Panc1 (cell line): ENCODE results near the gene CDCA8. TPM values are rescaled to one million over a fixed set of nuclear protein-coding genes. Genes with fewer than 3 reads are reported as not detected.

Experiments
- ATAC-seq: fragments of 200-7000 bp; cut with Tn5 transposase; 2 replicates; pipeline ENCODE4 v1.9.1; 2020; ENCODE audit warnings: mild to moderate bottlenecking, moderate library complexity
- BruUV-seq: library from RNA; stranded (reverse); fragments of 400-500 nt; replicated peaks from 2 replicates; lab custom pipeline; 2021; lab: Mats Ljungman, UMichigan
- CTCF ChIA-PET: fragments of 300-600 bp; sonication (Branson Sonifier 250); formaldehyde crosslinking; loops from one replicate; lab custom pipeline; 2022; ENCODE audit warnings: antibody characterized with exemption; lab: Charles Lee
- POLR2A ChIA-PET: fragments of 300-600 bp; sonication (Branson Sonifier 250); formaldehyde crosslinking; loops from one replicate; lab custom pipeline; 2022; ENCODE audit warnings: antibody characterized with exemption; lab: Charles Lee
- DNase-seq: peaks from one replicate; pipeline ENCODE4 v3.0.0-alpha.2; 2010; ENCODE audit warnings: low read depth, low spot score
- H3K27ac ChIP-seq: 2 replicates; pipeline ENCODE4 v1.5.1; 2011; ENCODE audit warnings: mild to moderate bottlenecking, low read length, inconsistent platforms
- H3K27me3 ChIP-seq: fragments of 200-500 bp; sonication (Bioruptor generic); 2 replicates; pipeline ENCODE4 v1.6.0; 2014; ENCODE audit warnings: low read length, inconsistent platforms; ENCODE audit not compliant: control insufficient read depth, insufficient read depth
- H3K36me3 ChIP-seq: fragments of 200-500 bp; sonication (Bioruptor generic); 2 replicates; pipeline ENCODE4 v1.5.1; 2014; ENCODE audit warnings: inconsistent platforms, mild to moderate bottlenecking, low read length, moderate library complexity; ENCODE audit not compliant: control insufficient read depth, insufficient read depth
- H3K4me1 ChIP-seq: 2 replicates; pipeline ENCODE4 v1.5.1; 2011; ENCODE audit warnings: inconsistent platforms, mild to moderate bottlenecking, low read length, moderate library complexity; ENCODE audit not compliant: control insufficient read depth, insufficient read depth
- H3K4me3 ChIP-seq, 2 experiments: 2 replicates each; pipeline ENCODE4 v1.5.1; 2011 to 2012; ENCODE audit warnings: low read depth in 2 of 2, low read length in 2 of 2, mild to moderate bottlenecking in 2 of 2, inconsistent platforms in 1 of 2, moderate library complexity in 1 of 2
- H3K9me3 ChIP-seq: fragments of 200-500 bp; sonication (Bioruptor generic); 2 replicates; pipeline ENCODE4 v1.5.1; 2014; ENCODE audit warnings: low read depth, mild to moderate bottlenecking, inconsistent platforms, low read length, moderate library complexity; ENCODE audit not compliant: control insufficient read depth, insufficient read depth
- POLR2AphosphoS5 ChIP-seq: IDR thresholded peaks from 2 replicates; pipeline ENCODE4 v1.6.1; 2012; ENCODE audit warnings: mild to moderate bottlenecking, low read depth, low read length, moderate library complexity
- SIN3A ChIP-seq: IDR thresholded peaks from 2 replicates; pipeline ENCODE4 v1.6.1; 2012; ENCODE audit warnings: low read depth, mild to moderate bottlenecking, low read length, moderate library complexity, borderline replicate concordance; ENCODE audit not compliant: insufficient read depth
- TCF7L2 ChIP-seq: IDR thresholded peaks from 2 replicates; pipeline ENCODE4 v1.6.1; 2011; ENCODE audit warnings: mild to moderate bottlenecking, low read depth, low read length, inconsistent platforms
- in situ Hi-C: cut with HindIII; loops from 2 replicates; pipeline ENCODE4 v1.10.0; 2016; ENCODE audit warnings: low sequenced_read_pairs, low pct_unique_long_range_greater_than_20kb
- intact Hi-C: fragments of 100-400 bp; cut with micrococcal nuclease; formaldehyde crosslinking; loops from one replicate; pipeline ENCODE4 v1.10.0; 2022; ENCODE audit not compliant: unreplicated experiment
- total RNA-seq: library from RNA; stranded (reverse); gene quantifications from one replicate; pipeline ENCODE4 v1.2.1, GENCODE V29; 2021; ENCODE audit not compliant: unreplicated experiment
- TF ChIP-seq, protein P1 (sequence below), 2 experiments: IDR thresholded peaks; 2 replicates each; pipeline ENCODE4 v1.6.1; 2011 to 2012; ENCODE audit warnings: low read depth in 2 of 2, control low read depth in 1 of 2, low read length in 1 of 2, mild to moderate bottlenecking in 1 of 2, moderate library complexity in 1 of 2; ENCODE audit not compliant: insufficient read depth in 1 of 2
- TF ChIP-seq, protein P2 (sequence below): fragments of 450-650 bp; IDR thresholded peaks from 2 replicates; pipeline ENCODE4 v1.5.1; 2017; ENCODE audit warnings: mild to moderate bottlenecking

Gene CDCA8
- total RNA-seq, 1 experiment from 2014 or later = 56.5 TPM

DNA sequence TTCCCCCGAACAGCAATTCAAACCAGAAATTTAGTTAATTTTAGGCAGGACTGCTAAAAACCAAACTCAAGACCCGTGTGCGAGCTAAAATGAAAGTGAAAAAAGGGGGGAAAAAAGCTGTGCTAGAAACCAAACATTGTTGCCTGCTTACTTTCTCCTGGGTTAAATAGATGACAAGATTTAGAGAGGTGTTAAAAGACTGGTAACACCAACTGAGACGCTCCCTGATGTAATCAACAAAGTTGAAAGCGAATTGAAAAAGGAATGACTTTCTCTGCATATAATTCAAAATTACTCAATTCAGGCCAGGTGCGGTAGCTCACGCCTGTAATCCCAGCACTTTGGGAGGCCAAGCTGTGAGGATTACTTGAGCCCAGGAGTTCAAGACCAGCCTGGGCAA, 6.8 kb downstream of the CDCA8 start:
- in situ Hi-C loops = no loop called here
- Histone ChIP-seq H3K4me3 (no peak overlapping the region), H3K36me3 (peaks cover 64% of the 10 kb centered on the region), H3K27me3 (no peaks in the 10 kb centered on the region), H3K4me1 (no peaks in the 10 kb centered on the region; the same call in 1 of the 2 replicates), H3K9me3 (no peaks in the 10 kb centered on the region), H3K27ac (no peak overlapping the region)
- TF ChIP-seq, protein P1, sequence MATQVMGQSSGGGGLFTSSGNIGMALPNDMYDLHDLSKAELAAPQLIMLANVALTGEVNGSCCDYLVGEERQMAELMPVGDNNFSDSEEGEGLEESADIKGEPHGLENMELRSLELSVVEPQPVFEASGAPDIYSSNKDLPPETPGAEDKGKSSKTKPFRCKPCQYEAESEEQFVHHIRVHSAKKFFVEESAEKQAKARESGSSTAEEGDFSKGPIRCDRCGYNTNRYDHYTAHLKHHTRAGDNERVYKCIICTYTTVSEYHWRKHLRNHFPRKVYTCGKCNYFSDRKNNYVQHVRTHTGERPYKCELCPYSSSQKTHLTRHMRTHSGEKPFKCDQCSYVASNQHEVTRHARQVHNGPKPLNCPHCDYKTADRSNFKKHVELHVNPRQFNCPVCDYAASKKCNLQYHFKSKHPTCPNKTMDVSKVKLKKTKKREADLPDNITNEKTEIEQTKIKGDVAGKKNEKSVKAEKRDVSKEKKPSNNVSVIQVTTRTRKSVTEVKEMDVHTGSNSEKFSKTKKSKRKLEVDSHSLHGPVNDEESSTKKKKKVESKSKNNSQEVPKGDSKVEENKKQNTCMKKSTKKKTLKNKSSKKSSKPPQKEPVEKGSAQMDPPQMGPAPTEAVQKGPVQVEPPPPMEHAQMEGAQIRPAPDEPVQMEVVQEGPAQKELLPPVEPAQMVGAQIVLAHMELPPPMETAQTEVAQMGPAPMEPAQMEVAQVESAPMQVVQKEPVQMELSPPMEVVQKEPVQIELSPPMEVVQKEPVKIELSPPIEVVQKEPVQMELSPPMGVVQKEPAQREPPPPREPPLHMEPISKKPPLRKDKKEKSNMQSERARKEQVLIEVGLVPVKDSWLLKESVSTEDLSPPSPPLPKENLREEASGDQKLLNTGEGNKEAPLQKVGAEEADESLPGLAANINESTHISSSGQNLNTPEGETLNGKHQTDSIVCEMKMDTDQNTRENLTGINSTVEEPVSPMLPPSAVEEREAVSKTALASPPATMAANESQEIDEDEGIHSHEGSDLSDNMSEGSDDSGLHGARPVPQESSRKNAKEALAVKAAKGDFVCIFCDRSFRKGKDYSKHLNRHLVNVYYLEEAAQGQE (IDR thresholded peaks at IDR 0.05; ENCODE audit: insufficient read depth in 1 of 2, low read depth in 2 of 2, low read length in 1 of 2) = no peak
- TF ChIP-seq POLR2AphosphoS5 (no peak), TCF7L2 (no peak), SIN3A (no peak)
- TF ChIP-seq, protein P2, sequence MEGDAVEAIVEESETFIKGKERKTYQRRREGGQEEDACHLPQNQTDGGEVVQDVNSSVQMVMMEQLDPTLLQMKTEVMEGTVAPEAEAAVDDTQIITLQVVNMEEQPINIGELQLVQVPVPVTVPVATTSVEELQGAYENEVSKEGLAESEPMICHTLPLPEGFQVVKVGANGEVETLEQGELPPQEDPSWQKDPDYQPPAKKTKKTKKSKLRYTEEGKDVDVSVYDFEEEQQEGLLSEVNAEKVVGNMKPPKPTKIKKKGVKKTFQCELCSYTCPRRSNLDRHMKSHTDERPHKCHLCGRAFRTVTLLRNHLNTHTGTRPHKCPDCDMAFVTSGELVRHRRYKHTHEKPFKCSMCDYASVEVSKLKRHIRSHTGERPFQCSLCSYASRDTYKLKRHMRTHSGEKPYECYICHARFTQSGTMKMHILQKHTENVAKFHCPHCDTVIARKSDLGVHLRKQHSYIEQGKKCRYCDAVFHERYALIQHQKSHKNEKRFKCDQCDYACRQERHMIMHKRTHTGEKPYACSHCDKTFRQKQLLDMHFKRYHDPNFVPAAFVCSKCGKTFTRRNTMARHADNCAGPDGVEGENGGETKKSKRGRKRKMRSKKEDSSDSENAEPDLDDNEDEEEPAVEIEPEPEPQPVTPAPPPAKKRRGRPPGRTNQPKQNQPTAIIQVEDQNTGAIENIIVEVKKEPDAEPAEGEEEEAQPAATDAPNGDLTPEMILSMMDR = no peak
- ChIA-PET CTCF (no interaction called here), POLR2A (no interaction called here)
- no TSS peak for BruUV-seq
- ATAC-seq = no peak
- DNase-seq = no peak
- intact Hi-C loops = no loop called here

- in situ Hi-C loops (no loop called here), intact Hi-C loops (no loop called here)
- no peak overlapping the region for H3K4me3 ChIP-seq
- H3K9me3 ChIP-seq = no peaks in the 10 kb centered on the region
- TF ChIP-seq POLR2AphosphoS5 (no peak), TCF7L2 (no peak), SIN3A (no peak)
- TF ChIP-seq, protein P2 = no peak
- TF ChIP-seq, protein P1 (IDR thresholded peaks at IDR 0.05; ENCODE audit: insufficient read depth in 1 of 2, low read depth in 2 of 2, low read length in 1 of 2) = no peak
- DNase-seq (no peak), ATAC-seq (peak; percentile 50; the same call in 1 of the 2 replicates)
- POLR2A ChIA-PET = interaction anchor here (0.6 kb wide), 1 partner anchor 7 kb away, joined by 5 read pairs; no protein-coding TSS in a partner anchor
- no peaks in the 10 kb centered on the region for H3K4me1 ChIP-seq
- CTCF ChIA-PET = interaction anchor here (0.5 kb wide), 1 partner anchor 20 kb away, joined by 6 read pairs; no protein-coding TSS in a partner anchor
- H3K36me3 ChIP-seq = peaks cover 59% of the 10 kb centered on the region
- no peak overlapping the region for H3K27ac ChIP-seq
- no TSS peak for BruUV-seq
- no peaks in the 10 kb centered on the region for H3K27me3 ChIP-seq
Observed at GRCh38 chr1:37701051-37701450, 8.7 kb downstream of the CDCA8 start.
